Activated CD8-positive, alpha-beta memory T cell treated with anti-CD3 and anti-CD28 coated beads for 4 hours (primary cell): ENCODE data around the gene ZDHHC14.
"Not testable (repeated sequence)": the region's sequence is repeated elsewhere in the genome, so short reads cannot be mapped to it uniquely, and the experiment has no call there.

Source experiments
- DNase-seq, 2 donors: peaks; one replicate each; pipeline ENCODE4 v3.0.0-alpha.2; 2020; ENCODE audit warnings: low read depth in 2 of 2

Gene ZDHHC14

DNA sequence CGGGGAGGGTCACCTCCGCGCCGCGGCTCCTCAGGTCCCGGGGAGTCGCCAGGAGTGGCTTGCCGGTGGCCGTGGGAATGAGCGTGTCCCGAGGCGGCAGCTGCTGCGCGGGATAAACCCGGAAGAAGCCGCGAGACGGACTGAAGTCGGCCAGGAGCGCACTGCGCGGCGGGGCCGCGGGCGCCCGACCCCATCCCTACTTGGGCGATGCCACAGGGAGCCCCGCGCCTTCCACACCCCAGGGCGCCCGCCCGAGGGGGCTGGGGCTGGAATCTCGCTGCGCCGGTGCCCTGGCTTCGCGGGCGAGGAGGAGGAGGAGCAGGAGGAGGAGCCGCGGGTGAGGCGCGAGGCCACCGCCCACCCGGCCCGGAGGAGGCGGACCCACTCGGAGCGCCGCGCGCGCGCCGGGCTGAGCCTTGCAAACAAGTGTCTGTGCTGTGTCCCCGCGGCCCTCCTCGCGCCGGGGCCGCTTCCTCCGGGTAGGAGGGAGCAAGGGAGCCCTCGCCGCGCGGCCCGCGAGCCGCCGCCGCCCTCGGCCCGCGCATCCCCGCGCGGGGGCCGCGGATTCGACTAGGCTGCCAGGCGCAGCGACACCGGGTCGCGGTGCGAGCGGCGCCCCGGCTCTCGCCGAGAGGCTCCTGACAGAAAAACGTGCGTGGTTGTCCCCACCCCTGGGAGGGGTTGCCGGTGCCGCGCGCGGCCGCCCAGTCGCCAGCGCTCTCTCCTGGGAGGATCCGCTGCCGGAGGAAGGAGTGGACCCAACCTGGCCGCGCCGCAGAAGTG is at the start of gene ZDHHC14:
Gene ZDHHC14 (plus strand): TSS at position 412 of the 783 bp plus-strand sequence.
- peak; percentile 74 to 81 for DNase-seq

GRCh38 chr6:157332813-157333212 is 48.2 kb upstream of the ZDHHC14 start:
- no peak for DNase-seq

GRCh38 chr6:157333537-157333936 is 47.5 kb upstream of the ZDHHC14 start:
- no peak for DNase-seq

- no peak for DNase-seq
Measured at GRCh38 chr6:157333956-157334355, 47.0 kb upstream of the ZDHHC14 start.

- no peak for DNase-seq
Measured at GRCh38 chr6:157335829-157336228, 45.2 kb upstream of the ZDHHC14 start.

GRCh38 chr6:157337276-157337675 is 43.7 kb upstream of the ZDHHC14 start:
- DNase-seq: not testable (repeated sequence)

- no peak for DNase-seq
Measured at GRCh38 chr6:157337751-157338150, 43.2 kb upstream of the ZDHHC14 start.

DNA sequence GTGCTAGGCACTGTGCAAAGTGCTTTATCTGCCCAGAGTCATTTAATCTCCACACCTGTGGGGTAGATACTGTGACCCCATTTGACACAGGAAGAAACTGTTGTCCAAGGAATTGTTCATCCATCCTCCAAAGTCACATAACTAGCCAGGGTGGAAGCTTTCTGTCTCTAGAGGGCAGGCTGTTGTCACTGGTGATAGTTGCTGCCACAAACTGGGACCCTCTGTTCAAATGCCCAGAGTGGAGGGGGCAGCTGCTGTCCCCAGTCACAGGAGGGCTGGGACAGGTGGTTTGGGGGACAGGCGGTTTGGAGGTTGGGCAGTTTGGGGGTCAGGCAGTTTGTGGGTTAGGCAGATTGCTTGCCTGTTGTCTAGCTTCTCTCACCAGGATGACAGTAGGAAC is 41.6 kb upstream of the ZDHHC14 start:
- DNase-seq: no peak

DNA sequence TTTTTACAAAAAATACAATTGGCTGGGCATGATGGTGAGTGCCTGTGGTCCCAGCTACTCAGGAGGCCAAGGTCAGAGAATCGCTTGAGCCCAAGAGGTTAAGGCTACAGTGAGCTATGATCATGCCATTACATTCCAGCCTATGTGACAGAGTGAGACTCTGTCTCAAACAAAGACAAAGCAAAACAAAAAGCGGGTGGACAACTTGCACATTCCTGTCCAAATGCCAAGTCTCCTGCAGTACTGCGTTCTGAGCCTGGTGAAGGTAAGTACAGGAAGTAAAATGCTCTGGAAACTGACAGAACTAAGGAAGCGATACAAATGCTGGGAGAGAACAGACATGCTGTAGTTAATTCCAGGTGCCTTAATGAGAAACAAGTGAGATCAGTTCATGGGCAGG is 37.3 kb upstream of the ZDHHC14 start:
- no peak for DNase-seq

DNA sequence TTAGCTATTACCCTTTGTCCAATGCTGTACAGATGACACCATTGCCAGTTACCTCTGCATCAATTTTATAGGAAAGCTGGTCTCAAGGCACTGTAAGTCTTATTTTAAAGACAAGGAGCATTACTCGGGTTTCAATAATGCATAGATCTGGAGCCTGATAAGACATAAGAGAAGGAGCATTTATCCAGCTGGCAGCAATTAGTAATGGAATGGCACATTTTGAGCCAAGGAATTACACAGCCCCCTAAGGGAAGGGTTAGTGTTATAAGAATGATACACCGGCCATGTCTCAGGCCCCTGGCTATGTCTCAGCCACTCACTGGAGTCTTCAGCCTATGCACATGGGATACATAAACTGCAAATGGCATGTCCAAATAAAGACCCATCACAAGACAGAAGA is 34.6 kb upstream of the ZDHHC14 start:
- no peak for DNase-seq

DNA sequence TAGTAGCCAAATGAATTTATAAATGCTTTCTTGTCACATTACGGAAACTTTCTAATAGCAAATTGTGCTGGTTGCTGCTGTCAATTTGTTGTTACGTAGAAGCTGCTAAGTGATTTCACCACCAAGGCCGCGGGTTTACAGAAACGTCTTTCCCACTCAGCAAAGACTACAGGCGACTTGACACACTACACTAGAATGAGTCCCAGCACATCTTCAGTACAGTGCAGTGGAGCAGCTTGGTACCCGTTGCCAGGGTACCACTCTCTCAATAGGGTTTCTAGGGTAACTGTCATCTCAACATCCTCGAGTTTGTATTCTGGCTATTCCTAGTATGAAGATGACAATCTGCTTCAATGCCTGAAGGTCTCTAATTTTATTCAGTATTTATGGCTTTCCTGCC is 22.7 kb upstream of the ZDHHC14 start:
- DNase-seq: no peak

- DNase-seq: no peak
Measured at GRCh38 chr6:157361886-157362285, 19.1 kb upstream of the ZDHHC14 start.

- no peak for DNase-seq
Measured at GRCh38 chr6:157364705-157365104, 16.3 kb upstream of the ZDHHC14 start.

GRCh38 chr6:157366648-157367047 is 14.3 kb upstream of the ZDHHC14 start:
- DNase-seq: no peak

GRCh38 chr6:157368359-157369049 is 12.5 kb upstream of the ZDHHC14 start:
- DNase-seq: no peak

- DNase-seq: no peak
Measured at GRCh38 chr6:157370755-157371154, 10.2 kb upstream of the ZDHHC14 start.

GRCh38 chr6:157372501-157373280 is 8.3 kb upstream of the ZDHHC14 start:
- no peak for DNase-seq

GRCh38 chr6:157374889-157375443 is 6.0 kb upstream of the ZDHHC14 start:
- no peak for DNase-seq

GRCh38 chr6:157376241-157376640 is 4.7 kb upstream of the ZDHHC14 start:
- no peak for DNase-seq

DNA sequence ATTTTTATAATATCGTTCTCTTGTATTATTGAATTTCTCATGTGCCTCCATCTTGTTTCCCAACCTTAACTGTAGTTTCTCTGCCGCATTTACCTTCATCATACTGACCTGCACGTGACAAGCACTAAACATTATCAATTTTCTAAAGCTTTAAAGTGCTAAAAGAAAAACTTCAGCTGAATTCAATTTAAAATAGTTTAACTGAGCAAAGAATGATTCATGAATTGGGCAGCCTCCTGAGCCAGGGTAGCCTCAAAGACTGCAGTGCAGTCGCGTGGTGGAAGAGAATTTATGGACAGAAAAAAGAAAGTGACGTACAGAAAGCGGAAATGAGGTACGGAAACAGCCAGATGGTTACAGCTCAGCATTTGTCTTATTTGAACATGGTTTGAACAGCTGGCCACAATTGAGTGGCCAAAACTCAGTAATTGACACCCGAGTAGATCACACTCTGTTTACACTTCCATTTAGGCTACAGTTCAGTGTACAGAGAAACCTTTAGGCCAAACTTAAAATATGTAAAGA is 4.2 kb upstream of the ZDHHC14 start:
- DNase-seq: no peak

- peak; percentile 68 to 82 for DNase-seq
Measured at GRCh38 chr6:157379656-157380457, 1.1 kb upstream of the ZDHHC14 start.
